Adrenal gland (tissue), 12 donors: ENCODE results near the gene WWC2. TPM values are rescaled to one million over a fixed set of nuclear protein-coding genes. Genes with fewer than 3 reads are reported as not detected.

Experiments used
- DNase-seq, 7 donors: peaks; one replicate each; pipeline ENCODE4 v3.0.0-alpha.2; 2019 to 2020
- H3K27ac ChIP-seq, 5 donors: fragments of 200-600 bp; sonication (generic) in 4 of 5; 1 replicate in 3 of 5; 2 replicates in 2 of 5; pipeline versions ENCODE4 v1.5.1 to v1.8.0; 2016 to 2020; ENCODE audit warnings: mild to moderate bottlenecking in 1 of 5
- H3K27me3 ChIP-seq: fragments of 200-600 bp; 2 replicates; pipeline ENCODE4 v1.8.0; 2021
- H3K36me3 ChIP-seq, 2 donors: fragments of 200-600 bp; replicated peaks in 1 of 2; 1 replicate in 1 of 2; 2 replicates in 1 of 2; pipeline versions ENCODE4 v1.5.1 to v1.8.0; 2018 to 2022
- H3K4me1 ChIP-seq, 2 donors: fragments of 200-600 bp; replicated peaks in 1 of 2; 1 replicate in 1 of 2; 2 replicates in 1 of 2; pipeline versions ENCODE4 v1.5.1 to v1.8.0; 2018 to 2021
- H3K4me3 ChIP-seq, 4 donors: fragments of 200-600 bp; sonication (generic) in 3 of 4; one replicate each; pipeline ENCODE4 v1.5.1; 2016 to 2018
- H3K9me3 ChIP-seq, 3 donors: fragments of 200-600 bp; sonication (generic) in 1 of 3; replicated peaks in 1 of 3; 1 replicate in 2 of 3; 2 replicates in 1 of 3; pipeline versions ENCODE4 v1.5.1 to v1.8.0; 2016 to 2021
- CTCF ChIP-seq, 6 experiments: fragments of 450-650 bp in 4 of 6; fragments of 200-600 bp in 2 of 6; sonication (generic) in 1 of 6; IDR thresholded peaks; 1 replicate in 5 of 6; 2 replicates in 1 of 6; pipeline versions ENCODE4 v1.5.1 to v1.8.0; 2016 to 2021; ENCODE audit warnings: antibody characterized with exemption in 6 of 6, mild to moderate bottlenecking in 2 of 6, moderate library complexity in 1 of 6
- POLR2A ChIP-seq, 2 donors: fragments of 450-650 bp; IDR thresholded peaks; one replicate each; pipeline ENCODE4 v1.6.1; 2017; ENCODE audit warnings: antibody characterized with exemption in 2 of 2, mild to moderate bottlenecking in 2 of 2, moderate library complexity in 1 of 2
- WGBS, 4 donors: extraction: QIAGEN DNeasy Blood & Tissue Kit in 2 of 4; methylation state at CpG; one replicate each; pipeline versions ENCODE4 v1.1.5 to v1.1.7; 2013 to 2017; 5-methylcytosine and 5-hydroxymethylcytosine counted together
- intact Hi-C, 2 donors: fragments of 100-400 bp; cut with DNase I; formaldehyde crosslinking; loops; one replicate each; pipeline versions ENCODE4 v1.14.1 to v1.15.0; 2022 to 2023
- polyA plus RNA-seq, 3 donors: library from polyadenylated mRNA; stranded (reverse); fragments of 200-250 nt in 2 of 3; fragments of 350-450 nt in 1 of 3; fragmentation: Illumina TruSeq in 1 of 3; extraction: RNeasy Lipid Tissue Mini Kit (QIAGEN cat#74804) in 1 of 3; gene quantifications; one replicate each; pipeline ENCODE4 v1.2.3, GENCODE V29; 2013 to 2014
- total RNA-seq, 9 donors: library from RNA; depleted of rRNA in 4 of 9; stranded (reverse); fragments of >200 nt in 4 of 9; fragments of 120-200 nt in 1 of 9; fragmentation: NEBNext Ultra II Directional in 1 of 9; extraction: Animal tissue kit (Norgen Biotek cat#: 25700) in 1 of 9; gene quantifications; one replicate each; pipeline versions ENCODE4 v1.1.0 to v1.2.4, GENCODE V29; 2013 to 2023
- donor health status: healthy with polysubstance abuse.
- donor health status: Bipolar disorder and iron deficiency.
- donor health status: DM: yes; HTN: yes; CAD: no.
- donor health status: DM: no; HTN: no; CAD: no.
- donor health status: DM: no; HTN: no; CAD: no.
- donor health status: DM: yes; HTN: yes; CAD: no.

Gene WWC2
- total and polyA plus RNA-seq, 12 donors: 3.1 to 27.9 (median 17.4) TPM

GRCh38 chr4:183261953-183262775 lies 163.1 kb downstream of the WWC2 start:
- TF ChIP-seq POLR2A (IDR thresholded peaks at IDR 0.05): no peak
- TF ChIP-seq CTCF (IDR thresholded peaks at IDR 0.05): peak; percentile 70 to 87 (median 71)
- Histone ChIP-seq H3K27ac (peak overlapping the region in 3 of 5 donors; percentile 13 to 52 (median 24)), H3K9me3 (no peaks in the 10 kb centered on the region), H3K36me3 (peaks cover 0 to 9% of the 10 kb centered on the region in 2 donors), H3K4me1 (no peaks in the 10 kb centered on the region), H3K4me3 (no peak overlapping the region), H3K27me3 (no peaks in the 10 kb centered on the region)
- WGBS, 4 donors: 12 to 20% (median 17%) methylated on average over 7 of the region's 7 CpGs
- DNase-seq: peak; percentile 70 to 94 (median 83)
- intact Hi-C loops: loop anchor here (5.0 to 10.0 kb wide), 3 partner anchors 143 to 327 kb away; no protein-coding TSS in a partner anchor

DNA sequence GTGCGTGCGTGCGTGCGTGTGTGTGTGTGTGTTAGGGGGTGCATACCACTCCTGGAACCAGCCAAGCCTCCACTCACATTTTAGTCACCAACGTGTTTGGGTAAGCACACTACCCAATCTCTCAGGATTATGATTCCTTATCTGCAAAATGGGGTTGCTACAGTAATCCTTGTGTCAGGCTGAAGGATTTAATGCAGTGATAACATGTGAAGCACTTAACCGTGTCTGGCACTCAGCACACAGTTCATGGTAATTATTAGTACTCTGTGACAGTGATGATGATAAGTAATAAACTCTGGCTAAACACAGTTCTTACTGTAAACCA lies 163.7 kb downstream of the WWC2 start:
- 45 to 60% (median 51%) methylated on average over 6 of the region's 6 CpGs for WGBS, 4 donors
- TF ChIP-seq CTCF (IDR thresholded peaks at IDR 0.05): no peak
- no peak for TF ChIP-seq POLR2A (IDR thresholded peaks at IDR 0.05)
- H3K36me3 ChIP-seq: peaks cover 0 to 9% of the 10 kb centered on the region in 2 donors

GRCh38 chr4:183263787-183264386 lies 164.8 kb downstream of the WWC2 start:
- no peaks in the 10 kb centered on the region for H3K4me1 ChIP-seq
- 79 to 85% (median 81%) methylated on average over 8 of the region's 8 CpGs for WGBS, 4 donors
- no peak overlapping the region for H3K4me3 ChIP-seq
- intact Hi-C loops: loop anchor here (5.0 to 10.0 kb wide), 3 partner anchors 141 to 329 kb away; no protein-coding TSS in a partner anchor
- no peak for DNase-seq
- no peak overlapping the region for H3K27ac ChIP-seq
- no peaks in the 10 kb centered on the region for H3K9me3 ChIP-seq
- no peaks in the 10 kb centered on the region for H3K27me3 ChIP-seq
- peaks cover 0 to 9% of the 10 kb centered on the region in 2 donors for H3K36me3 ChIP-seq
- no peak for TF ChIP-seq CTCF (IDR thresholded peaks at IDR 0.05)
- TF ChIP-seq POLR2A (IDR thresholded peaks at IDR 0.05): no peak

More for the DNA sequence above, 163.7 kb downstream of the WWC2 start:
- Histone ChIP-seq H3K27ac (no peak overlapping the region), H3K27me3 (no peaks in the 10 kb centered on the region), H3K9me3 (no peaks in the 10 kb centered on the region), H3K4me3 (no peak overlapping the region), H3K4me1 (no peaks in the 10 kb centered on the region)
- intact Hi-C loops: loop anchor here (5.0 to 10.0 kb wide), 3 partner anchors 142 to 328 kb away; no protein-coding TSS in a partner anchor
- no peak for DNase-seq

GRCh38 chr4:183264614-183265013 lies 165.6 kb downstream of the WWC2 start:
- no peak overlapping the region for H3K4me3 ChIP-seq
- H3K4me1 ChIP-seq: no peaks in the 10 kb centered on the region
- 84 to 89% (median 86%) methylated on average over 1 of the region's 1 CpG for WGBS, 4 donors
- H3K27ac ChIP-seq: no peak overlapping the region
- H3K9me3 ChIP-seq: no peaks in the 10 kb centered on the region
- intact Hi-C loops: loop anchor here (5.0 to 10.0 kb wide), 3 partner anchors 140 to 330 kb away; no protein-coding TSS in a partner anchor
- H3K36me3 ChIP-seq: peaks cover 0 to 9% of the 10 kb centered on the region in 2 donors
- DNase-seq: no peak
- no peaks in the 10 kb centered on the region for H3K27me3 ChIP-seq
- TF ChIP-seq CTCF (IDR thresholded peaks at IDR 0.05) (no peak), POLR2A (IDR thresholded peaks at IDR 0.05) (no peak)
